ENCODE data around the gene SP100.
"Not testable (repeated sequence)": the region's sequence is repeated elsewhere in the genome, so short reads cannot be mapped to it uniquely, and the experiment has no call there.

The SP100 gene

DNA sequence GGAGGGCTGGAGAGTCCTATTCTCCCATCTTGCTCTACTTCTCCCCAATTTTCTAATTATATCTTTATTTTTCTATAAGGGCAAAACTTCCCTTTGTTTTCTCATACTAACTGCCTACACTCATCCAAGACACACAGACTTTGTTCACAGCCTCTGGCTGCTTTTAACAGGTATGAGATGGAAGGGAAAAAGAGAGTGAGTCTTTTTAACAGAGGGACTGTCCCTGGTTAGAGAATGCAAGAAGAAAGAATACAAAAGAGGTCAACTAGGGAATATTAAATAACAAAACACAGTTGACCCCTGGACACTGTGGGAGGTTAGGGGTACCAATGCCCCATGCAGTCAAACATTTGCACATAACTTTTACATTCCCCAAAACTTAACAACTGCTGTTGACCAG is 41.8 kb downstream of the SP100 start:
- no peak for DNase-seq (ENCODE audit: low read depth)

DNA sequence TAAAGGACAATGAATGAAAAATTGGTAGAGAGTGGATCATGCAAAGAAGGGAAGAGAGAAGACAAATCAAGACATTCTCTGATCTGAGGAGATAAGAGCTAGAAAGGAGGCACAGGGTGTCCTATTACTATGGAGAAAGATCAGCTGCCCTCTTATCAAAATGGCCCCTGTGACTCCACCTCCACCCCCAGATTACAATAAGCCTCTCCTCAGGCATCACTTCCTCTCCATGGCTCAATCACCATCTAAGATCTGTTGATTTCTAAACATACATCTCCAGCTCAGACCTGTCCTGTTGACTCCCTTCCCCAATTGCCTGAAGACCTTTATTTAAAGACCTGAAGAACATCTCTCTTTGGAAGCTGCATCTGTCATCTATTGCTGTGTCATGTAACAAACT is 43.2 kb downstream of the SP100 start:
- DNase-seq (ENCODE audit: low read depth) = no peak

DNA sequence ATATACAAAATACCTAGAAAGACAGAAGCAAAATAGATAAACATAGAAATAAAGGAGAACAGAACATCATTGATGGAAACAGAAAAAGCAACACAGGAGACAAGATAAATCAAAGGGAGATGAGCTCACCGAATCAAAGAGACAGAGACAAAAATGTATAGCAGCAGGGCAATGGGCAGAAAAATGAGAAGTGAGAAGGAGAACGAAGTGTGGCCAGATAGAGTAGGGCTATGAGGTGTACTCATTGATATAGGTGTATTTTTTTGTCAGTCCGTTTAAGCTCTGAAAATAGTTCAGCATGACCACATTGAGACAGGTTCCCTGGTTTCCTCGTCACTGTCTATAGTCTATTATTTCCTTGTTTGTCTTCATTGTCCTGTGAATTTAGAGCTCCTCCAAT is 55.1 kb downstream of the SP100 start:
- no peak for DNase-seq (ENCODE audit: low read depth)

DNA sequence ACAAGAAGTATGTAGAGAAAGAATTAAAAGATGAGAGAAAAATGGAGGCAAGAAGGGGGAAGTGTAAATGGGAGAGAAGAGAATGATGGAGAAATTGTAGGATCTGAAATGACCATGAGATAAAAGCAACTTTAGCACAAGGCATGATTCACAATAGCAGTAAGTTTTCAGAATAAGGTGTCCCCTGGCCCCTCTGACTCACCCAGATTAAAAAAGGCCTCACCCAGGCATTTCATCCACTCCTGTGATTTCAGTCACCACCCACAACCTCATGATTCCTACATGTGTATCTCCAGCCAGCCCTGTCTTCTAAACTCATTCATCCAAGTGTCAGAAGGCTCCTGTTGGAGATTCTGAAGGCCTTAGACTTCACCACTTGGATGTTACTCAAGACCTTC is 56.6 kb downstream of the SP100 start:
- DNase-seq (ENCODE audit: low read depth) = no peak

DNA sequence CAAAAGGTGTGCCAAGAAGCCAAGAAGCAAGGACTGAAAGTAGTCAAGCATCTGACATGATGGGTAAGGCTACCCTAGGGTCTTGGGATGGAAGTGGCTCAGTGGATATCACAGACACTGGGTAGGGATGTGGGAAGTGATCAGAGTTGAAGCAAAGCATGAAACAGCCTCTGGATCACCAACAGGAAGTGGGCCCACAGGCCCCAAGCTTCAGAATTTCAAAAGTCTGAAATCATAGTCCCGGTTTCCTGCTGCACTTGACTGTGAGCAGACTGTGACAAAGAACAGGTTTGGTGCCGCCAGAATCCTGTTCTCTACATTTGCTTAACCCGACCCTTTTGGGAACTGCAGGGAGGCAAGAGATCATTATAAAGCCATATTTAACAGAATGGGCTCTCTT is 57.4 kb downstream of the SP100 start:
- no peak for DNase-seq (ENCODE audit: low read depth)

DNA sequence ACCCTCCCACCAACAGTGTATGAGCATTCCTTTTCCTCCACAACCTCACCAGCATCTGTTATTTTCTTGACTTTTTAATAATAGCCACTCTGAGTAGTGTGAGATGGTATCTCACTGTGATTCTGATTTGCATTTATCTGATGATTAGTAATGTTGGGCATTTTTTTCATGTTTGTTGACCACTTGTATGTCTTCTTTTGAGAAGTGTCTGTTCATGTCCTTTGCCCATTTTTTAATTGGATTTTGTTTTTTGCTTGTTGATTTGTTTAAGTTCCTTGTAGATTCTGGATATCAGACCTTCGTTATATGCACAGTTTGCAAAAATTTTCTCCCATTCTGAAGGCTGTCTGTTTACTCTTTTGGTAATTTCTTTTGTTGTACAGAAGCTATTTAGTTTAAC is 59.1 kb downstream of the SP100 start:
- no peak for DNase-seq (ENCODE audit: low read depth)

DNA sequence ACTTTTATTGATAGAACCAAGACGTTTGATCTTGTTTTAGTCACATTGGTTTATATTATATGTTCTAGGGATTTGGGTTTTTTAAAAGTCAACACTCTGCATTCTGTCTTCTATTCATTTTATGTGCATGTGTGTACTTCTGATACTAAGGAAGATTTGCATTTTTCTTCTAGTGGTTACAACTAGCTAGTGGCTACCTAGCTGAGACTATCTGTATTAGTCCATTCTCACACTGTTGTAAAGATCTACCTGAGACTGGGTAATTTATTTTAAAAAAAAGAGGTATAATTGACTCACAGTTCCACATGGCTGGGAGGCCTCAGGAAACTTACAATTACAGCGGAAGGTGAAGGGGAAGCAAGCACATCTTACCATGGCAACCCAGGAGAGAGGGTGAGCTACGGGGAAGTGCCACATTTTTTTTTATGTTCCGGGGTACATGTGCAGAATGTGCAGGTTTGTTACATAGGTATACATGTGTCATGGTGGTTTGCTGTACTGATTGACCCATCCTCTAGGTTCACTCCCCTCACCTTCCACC is 69.9 kb downstream of the SP100 start:
- no peak for DNase-seq (ENCODE audit: low read depth)

DNA sequence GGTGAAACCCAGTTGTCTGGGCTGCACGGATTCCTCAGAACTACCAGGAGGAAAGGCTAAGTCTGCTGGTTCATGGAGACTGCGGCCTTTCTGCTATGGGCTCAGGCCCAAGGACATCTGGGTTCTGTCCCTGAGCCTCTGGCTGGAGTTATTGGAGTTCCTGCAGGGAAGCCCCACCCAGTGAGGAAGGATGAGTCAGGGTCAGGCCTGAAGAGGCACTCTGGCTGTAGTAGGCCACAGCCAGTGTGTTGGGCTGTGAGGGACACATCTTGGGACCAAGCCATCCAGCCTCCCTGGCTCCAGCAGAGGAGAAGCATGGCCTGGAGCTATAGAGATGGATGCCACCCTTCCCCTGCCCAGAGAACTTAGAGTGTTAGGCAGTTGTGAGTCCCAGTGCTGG is 75.2 kb downstream of the SP100 start:
- not testable (repeated sequence) for DNase-seq (ENCODE audit: low read depth)

DNA sequence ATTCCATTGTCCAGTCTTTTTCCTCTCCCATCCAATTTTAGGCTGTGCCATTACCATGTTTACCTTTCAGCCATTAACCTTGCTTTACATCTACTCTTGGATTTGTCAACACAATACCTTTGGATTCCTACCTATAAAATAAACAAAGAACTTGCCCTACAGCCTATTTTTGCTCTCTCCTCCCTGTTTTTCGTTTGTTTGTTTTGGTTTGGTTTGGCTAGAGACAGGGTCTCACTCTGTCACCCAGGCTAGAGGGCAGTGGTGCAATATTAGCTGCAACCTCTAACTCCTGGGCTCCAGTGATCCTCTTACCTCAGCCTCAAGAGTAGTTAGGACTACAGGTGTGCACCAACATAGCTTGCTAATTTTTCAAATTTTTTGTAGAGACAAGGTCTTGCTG is 76.1 kb downstream of the SP100 start:
- DNase-seq (ENCODE audit: low read depth) = no peak

DNA sequence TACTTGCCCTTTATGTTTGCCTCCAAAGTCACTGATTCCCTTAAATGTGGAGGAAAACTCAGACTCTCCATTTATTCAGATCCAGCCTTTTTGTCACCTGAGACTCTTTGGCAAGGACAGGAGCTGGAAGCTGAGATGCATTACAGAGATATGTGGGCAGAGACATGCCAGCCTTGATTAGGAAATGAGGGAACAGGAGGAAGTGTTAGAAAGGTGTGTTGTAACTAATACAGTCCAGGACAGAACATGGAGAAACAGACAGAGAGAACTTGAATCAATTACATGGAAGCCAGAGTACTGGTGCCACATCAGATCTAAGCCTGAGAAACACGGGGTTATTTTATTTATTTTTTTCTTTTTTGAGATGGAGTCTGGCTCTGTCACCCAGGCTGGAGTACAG is 79.0 kb downstream of the SP100 start:
- no peak for DNase-seq (ENCODE audit: low read depth)

DNA sequence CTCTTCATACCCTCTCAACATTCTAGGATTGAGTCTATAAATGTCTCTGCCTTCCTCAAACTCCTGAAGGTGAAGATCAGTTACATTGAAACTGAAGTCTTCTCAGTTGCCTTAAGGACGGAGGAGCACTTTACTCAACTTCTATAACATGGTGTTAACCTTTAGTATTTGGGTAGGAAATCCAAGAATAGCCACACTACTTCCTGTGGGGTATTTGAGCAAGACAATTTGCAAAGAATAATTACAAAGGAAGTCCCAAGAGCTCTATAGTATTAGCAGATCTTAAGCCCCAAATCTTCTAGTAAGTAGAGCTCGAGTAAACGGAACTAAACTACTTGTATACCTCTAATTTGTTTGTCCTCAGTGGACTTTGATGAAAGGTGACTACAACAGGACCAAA is 80.9 kb downstream of the SP100 start:
- no peak for DNase-seq (ENCODE audit: low read depth)

DNA sequence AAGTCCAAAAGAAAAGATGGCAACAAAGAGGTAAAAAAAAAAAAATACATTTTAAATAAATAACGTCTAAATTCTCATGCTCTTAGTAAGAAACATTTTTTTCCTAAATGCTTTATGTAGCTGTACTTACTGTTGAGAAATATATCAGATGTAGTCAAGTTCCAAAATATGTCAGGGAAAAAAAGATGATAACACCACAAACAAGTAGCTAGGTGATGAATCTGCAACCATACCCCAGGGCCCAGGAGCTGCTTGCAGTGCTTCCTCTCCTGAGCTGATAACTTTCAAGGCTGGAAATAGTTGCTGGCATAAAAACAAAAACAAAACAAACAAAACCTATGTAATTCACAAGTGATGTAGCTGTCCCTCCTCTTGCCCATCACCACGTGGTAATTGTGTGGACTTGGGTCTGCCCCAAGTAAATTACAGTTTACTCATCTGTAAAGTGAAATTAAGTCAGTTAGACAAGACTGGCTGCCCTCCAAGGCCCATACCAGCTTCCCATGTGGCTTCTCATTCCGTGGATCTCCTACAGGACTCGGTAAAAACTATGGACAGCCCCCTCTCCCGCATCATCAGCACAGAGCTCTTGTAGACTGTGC is 82.6 kb downstream of the SP100 start:
- DNase-seq (ENCODE audit: low read depth) = no peak

DNA sequence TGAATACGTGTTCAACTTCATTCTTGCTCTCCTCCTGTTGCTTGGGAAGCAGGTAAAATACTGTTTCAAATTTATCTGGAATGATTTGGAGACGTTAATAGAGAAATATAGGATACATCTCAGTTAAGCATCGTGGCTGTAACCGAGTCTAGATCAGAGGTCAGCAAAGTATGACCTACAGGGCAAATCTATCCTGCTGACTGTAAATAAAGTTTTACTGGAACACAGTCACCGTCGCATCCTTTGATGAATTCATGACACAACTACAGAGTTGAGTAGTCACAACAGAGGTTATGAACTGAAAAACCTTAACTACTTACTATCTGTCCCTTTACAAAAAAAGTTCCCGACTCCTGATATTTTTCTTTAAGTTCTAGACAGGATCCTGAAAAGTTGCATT is 86.6 kb downstream of the SP100 start:
- DNase-seq (ENCODE audit: low read depth) = no peak

DNA sequence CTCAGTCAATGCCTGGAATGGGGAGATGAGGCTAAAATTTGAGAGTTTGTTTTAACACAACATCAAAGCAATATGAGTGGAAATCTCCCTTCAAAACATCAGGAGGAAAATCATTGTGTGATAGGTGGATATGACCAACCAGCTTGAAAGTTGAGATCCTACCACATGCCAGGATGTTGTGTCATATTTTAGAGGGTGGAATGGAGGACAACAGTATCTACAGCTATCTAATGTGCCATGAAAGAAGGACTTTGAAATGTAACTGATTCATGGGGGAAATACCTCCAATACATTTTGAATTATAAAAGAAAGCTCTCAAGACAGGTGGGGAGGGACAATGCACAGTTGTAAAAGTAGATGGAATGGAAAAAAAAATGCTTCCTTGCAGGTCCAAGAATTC is 87.8 kb downstream of the SP100 start:
- no peak for DNase-seq (ENCODE audit: low read depth)

DNA sequence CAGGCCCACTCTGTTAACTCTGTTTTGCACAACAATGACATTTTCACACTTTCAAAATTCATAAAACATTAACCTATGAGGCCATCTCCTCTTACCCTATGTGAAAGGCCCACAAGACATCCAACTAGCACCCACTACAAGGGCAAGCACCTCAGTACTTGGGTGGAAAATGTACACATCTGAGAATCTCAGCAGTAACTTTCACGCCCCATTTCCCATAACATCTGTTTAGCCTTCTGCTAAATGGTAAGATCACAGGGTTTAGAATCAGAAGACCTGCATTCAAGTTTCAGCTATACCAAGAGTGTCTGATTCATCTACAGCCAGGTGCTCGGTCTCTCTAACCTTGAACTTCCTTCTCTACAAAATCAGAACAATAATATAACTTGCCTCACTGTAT is 89.2 kb downstream of the SP100 start:
- no peak for DNase-seq (ENCODE audit: low read depth)

DNA sequence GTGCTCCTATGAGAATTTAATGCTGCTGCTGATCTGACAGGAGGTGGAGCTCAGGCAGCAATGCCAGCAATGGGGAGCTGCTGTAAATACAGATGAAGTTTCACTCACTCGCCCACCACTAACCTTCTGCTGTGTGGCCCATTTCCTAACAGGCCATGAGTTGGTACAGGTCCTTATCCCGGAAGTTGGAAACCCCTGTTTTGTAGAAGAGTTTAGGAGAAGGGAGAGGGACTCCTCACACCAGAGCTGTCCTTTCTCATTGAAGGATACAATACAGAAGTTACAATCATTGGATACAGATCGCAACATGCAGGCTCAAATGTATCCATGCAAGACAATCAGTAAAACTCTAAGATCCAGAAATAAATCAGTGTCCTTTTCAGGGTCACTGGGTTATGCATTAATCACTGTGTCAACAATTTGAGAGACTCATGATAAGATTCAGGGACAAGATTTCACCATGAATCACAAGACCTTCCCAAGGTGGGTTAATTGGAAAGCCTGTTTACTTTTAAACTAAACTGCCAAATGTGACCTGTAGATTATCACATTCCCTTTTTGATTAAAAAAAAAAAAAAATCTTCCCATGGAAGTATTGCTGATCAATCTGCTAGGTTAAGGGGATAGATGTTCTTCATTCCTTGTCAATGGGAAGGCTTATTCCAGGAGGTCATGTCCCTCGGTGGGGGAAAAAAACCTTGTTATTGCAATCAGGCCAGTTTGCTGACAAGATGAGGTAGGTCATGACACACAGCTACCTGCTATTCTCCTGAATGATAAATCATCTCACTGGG is 97.2 kb downstream of the SP100 start:
- DNase-seq (ENCODE audit: low read depth) = no peak

DNA sequence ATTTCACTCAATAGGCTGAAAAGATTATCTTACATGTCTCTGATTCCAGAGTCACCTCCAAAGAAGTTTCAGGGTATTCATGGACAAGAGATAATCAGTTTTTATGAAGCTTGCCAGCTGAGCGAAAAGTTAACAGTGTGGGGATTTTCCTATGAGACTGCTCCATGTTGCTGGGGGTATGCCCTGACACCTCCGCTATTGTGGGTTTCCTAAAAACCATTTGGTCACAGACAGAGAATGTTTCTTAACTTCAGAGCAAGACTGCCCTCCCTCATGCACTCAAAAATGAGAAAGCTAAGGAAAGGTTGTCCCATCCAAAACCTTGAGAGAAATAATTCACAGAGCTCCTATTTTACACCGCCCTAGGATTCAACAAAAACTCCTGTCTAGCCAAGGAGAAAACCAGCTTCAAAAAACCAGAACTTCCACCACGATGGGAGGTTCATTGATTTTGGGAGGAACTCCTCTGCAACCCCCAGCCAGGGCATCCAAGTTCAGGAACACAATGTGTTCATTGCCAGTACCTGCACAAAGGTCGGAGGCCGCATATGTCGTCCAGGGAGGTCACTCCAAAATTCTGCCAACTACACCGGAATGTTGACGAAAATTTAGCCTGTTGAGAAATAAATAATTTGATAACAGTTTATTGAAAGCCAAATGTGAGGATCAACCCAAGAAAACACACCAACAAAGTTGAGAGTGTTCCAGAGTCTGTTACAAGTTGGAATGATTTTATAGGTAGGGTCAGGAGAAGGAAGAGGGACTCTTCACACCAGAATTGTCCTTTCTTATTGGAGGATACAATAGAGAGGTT is 104.3 kb downstream of the SP100 start:
- DNase-seq (ENCODE audit: low read depth) = no peak

DNA sequence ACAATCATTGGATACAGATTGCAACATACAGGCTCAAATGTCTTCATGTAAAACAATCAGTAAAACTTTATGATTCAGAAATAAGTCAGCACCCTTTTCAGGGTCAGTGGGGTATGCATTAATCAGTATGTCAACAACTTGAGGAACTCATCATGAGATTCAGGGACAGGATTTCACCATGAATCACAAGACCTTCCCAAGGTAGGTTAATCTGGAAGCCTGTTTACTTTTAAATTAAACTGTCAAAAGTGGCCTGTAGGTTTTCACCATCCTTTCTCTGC is 104.8 kb downstream of the SP100 start:
- DNase-seq (ENCODE audit: low read depth) = no peak

DNA sequence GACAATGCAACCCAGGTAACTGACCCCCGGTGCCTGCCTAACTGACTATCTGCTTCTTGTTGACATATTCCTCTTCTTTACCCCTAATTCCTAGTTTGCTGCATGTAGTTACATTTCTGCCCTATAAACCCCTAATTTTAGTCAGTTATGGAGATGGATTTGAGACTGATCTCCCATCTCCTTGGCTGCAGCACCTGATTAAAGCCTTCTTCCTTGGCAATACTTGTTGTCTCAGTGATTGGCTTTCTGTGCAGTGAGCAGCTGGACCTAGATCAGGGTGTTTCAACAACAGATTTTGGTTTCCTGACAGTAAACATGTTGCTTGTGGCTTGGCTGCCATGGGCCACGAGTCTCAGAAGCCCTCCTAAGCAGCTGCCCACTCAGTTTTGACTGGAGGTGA is 105.4 kb downstream of the SP100 start:
- no peak for DNase-seq (ENCODE audit: low read depth)

DNA sequence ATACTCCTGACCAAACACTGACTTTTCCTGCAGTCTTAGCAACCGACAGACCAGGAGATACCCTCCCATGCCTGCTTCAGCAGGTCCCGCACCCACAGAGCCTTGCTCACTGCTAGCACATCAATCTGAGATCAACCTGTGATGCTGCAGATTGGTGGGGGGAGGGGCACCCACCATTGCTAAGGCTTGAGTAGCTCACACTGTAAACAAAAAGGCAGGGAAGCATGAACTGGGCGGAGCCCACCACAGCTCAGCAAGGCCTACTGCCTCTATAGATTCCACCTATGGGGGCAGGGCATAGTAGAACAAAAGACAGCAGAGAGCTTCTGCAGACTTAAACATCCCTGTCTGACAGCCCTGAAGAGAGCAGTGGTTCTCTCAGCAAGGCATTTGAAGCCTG is 109.7 kb downstream of the SP100 start:
- DNase-seq (ENCODE audit: low read depth) = no peak

DNA sequence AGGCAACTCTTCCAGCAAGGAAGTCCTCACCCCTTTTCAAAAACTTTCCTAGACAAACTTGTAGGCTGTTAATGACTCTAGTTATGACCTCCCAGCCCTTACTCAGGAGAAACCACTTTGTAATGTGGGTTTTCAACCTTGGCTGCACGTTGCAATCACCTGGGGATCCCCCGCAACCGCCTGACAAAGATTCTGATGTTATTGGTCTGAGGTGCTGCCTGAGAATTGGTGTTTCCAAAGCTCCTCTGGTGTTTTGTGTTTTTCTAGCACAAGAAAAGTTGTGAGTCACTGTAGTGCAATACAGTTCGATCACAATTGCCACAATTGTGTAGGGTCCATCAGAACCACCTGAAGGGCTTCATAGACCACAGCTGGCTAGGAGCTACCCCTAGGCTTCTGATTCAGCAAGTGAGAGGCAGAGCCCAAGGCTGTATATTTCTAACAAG is 121.6 kb downstream of the SP100 start:
- DNase-seq (ENCODE audit: low read depth) = no peak

DNA sequence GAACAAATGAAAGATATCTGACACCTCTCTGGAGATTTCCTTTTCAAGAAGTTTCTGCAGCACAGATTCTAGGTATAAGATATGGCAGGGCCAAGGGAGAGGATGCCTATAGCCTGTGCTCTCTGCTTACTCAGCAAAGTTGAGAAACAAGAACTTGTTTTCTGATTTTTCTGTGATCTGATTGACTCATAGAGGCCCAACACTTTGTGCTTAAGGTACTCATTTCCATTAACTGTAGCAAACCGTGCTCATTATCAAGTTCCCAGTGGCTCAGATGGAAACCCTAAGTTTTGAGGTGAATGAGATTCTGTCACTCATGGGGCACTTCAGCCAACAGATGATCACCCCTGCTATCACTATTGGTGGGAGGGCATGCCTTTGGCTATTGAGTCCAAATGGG is 124.3 kb downstream of the SP100 start:
- no peak for DNase-seq (ENCODE audit: low read depth)

DNA sequence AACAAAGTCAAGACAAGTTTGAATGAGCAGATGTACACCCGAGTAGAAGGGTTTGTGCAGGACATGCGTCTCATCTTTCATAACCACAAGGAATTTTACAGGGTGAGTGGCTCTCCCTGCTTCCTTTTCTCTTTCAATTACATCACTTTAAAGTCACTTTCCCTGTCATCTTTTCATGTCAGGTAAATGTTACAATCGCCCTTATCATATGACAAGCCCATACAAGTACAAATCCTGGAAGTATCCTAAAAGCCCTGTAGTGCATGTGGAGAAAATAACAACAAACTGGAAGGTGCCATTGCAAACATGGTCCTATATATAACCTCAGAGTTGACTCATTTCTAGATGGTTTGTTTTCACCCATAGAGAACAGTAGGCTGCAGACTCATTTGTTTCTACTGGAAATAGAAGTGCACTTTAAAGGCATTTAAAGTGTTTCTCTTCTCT is 126.0 kb downstream of the SP100 start:
- no peak for DNase-seq (ENCODE audit: low read depth)
